HG03354 (cell line): ENCODE data around the gene ADAMTS2.
"Not testable (repeated sequence)": the region's sequence is repeated elsewhere in the genome, so short reads cannot be mapped to it uniquely, and the experiment has no call there.

ENCODE experiments used
- ATAC-seq: cut with Tn5 transposase; IDR thresholded peaks from one replicate; pipeline ENCODE4 v1.9.1; 2021; ENCODE audit warnings: mild to moderate bottlenecking; ENCODE audit not compliant: unreplicated experiment, poor library complexity, severe bottlenecking

The ADAMTS2 gene

DNA sequence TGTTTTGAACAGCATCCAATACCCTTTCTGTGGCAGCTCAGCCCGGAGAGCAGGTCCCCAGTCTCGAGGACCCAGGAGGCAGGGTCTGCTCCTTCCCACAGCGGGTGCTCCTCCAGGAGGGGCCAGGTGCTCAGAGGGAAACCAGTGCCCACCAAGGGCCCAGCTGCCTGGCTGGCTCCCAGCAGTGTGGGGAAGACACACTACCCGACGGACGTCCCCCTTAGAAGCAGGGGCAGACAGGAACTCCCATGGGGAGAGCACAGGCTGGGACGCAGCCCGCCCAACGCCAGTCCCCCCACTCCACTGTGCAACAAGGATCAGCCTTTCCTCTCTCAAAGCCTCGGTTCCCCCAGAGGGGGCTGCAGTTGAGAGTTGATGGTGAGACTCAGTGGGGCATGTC is 57.6 kb downstream of the ADAMTS2 start:
- ATAC-seq = no peak

DNA sequence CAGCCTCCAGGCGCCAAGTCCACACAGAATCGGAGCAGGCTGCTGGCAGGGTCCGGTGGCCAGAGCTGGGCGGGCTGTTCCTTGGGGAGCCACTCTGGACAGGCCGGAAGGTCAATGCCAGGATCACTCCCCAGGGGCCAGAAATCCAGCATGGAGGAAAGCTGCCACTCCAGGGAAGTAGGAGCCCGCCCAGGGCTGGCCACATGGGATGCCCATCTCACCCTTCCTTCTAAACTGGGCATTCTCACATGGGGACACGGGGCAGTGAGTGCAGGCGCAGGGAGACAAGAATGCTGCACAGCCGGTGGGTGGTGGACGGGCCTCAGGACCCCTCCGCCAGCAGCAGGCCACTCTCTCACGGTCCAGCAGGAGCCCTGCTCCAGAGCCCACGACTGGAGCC is 58.2 kb downstream of the ADAMTS2 start:
- ATAC-seq = no peak

DNA sequence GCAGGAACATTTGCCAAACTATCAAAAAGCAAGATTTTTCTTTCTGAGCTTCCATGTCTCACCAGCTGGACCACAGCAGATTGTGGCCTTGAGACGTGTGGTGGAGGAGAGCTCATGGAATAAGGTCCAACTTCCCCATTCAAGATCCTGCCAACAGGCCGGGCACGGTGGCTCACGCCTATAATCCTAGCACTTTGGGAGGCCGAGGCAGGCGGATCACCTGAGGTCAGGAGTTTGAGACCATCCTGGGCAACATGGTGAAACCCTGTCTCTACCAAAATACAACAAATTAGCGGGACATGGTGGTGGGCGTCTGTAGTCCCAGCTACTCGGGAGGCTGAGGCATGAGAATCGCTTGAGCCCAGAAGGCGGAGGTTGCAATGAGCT is 59.5 kb downstream of the ADAMTS2 start:
- not testable (repeated sequence) for ATAC-seq

DNA sequence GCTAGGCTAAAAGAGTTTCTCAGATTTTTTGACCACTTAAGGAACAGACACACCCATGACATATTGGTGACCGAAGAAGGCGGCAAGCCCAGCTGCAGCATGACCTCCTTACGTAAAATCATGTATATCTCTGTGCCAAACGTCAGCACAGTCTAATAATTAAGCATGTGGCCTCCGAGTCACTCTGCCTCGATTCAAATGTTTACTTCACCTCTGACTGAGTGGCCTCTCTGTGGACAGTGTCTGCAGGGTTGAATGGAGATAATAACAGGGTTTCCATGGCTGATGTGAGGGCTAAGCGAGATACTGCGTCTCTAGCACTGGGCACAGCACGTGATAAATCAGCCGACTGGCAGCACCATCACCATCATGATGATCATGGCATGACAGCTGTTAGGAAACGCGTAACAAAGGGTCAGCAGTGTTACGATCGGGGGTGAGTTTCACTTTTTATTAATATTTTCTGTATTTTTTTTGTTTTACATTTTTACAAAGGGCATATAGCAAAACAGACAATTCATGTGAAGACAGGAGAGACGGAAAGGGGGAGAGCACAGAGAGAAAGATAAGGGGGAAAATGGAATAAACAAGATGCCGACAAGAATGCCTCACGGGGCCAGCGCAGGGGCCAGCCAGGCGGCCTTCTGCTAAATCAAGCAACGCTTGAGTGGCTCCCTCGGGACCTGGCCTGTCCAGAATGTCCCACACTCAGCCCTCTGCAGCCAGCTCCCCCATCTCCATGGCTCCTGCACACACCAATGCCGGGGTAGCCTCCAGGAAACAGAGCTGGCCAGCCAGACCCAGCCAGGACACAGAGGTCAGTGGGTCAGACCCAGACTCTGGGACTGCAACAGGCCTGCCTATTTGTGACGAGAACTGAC is 60.3 kb downstream of the ADAMTS2 start:
- ATAC-seq = no peak

DNA sequence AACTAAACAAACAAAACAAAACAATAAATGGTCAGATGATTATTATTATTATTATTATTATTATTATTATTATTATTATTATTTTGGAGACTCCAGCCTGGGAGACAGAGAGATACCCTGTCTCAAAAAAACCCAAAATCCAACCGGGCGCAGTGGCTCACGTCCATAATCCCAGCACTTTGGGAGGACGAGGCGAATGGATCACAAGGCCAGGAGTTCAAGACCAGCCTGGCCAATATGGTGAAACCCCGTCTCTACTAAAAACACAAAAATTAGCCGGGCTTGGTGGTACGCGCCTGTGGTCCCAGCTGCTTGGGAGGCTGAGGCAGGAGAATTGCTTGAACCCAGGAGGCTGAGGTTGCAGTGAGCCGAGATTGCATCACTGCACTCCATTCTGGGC is 61.4 kb downstream of the ADAMTS2 start:
- not testable (repeated sequence) for ATAC-seq

DNA sequence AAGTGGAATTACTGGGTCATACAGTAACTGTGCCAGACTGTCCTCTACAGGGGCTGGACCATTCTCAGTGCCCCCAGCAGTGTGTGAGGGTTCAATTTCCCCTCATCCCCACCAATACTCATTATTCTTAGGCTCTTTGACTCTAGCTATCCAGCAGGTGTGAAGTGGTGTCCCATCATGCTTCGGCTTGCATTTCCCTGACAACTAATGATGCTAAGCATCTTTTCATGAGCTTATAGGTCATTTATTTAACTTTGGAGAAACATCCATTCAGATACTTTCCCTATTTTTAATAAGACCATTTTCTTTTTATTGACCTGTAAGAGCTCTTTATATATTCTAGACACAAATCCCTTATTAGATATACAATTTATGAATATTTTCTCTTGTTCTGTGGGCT is 63.6 kb downstream of the ADAMTS2 start:
- no peak for ATAC-seq

DNA sequence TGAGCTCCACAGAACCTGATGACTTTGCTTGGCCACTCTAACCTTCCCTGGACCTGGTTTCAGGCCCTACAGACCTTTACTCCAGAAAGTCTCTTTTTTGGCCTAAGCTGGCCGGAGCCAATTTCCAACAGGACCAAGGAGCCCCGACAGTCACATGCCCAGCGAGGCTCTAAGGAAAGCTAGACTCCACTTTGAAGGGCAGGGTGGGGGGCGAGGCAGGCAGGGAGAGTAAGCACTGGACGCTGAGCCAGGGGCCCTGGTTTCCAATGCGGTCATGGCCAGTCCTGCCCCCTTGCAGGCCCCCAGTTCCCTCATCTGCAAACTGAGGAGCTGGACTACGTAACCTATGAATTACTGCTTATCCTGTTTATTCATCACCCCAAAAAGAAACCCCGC is 65.2 kb downstream of the ADAMTS2 start:
- ATAC-seq = no peak

DNA sequence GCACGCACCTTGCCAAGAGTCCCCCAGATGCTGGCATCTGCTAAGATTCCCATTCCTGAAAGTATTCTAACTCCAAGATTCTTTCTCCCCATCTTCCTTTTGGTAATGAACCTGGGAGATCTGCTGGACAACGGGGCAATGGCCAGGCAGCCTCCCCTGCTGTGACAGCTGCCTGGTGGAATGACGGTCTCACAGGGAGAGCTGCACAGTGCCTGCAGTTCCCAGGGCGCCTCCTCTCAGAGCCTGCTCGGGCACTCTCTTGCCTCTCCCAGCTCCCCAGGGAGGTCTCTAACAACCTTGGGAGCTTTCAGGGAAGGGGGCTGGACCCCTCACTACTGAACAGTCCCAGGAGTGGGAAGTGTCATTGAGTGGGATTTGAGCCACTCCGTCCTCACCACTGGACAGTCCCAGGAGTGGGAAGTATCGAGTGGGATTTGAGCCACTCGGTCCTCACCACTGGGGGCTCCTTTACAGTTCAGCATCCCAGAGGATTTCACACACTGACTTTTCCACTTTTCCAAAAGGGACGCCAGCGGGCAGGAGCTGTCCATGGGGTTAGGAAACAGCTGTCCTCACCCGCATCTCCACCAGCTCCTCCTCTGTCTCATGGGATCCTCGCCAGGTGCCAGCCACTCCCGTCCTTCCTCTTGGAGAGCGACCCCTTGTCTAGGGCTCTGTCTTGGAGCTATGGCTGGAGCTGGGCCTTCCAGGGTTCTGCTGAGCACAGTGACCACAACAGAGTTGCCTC is 65.7 kb downstream of the ADAMTS2 start:
- no peak for ATAC-seq

DNA sequence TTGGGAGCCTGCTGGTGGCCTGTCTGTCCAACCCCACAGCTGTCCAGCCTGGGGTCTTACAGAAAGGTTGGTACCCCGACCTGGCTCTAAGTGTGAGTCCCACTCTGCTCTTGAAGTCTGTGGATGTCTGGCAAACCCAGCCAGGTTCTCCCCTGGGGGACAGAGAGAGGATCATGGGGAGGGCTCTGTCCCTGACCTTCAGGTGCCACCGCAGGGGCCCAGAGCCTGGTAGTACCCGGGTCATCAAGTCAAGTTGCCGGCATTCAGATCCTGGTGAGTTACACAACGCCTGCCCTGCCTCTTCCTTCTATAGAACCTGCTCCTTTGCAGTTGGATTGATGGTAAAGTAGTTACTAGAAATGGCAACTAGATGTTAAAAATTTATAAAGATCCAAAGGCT is 66.7 kb downstream of the ADAMTS2 start:
- ATAC-seq = no peak

DNA sequence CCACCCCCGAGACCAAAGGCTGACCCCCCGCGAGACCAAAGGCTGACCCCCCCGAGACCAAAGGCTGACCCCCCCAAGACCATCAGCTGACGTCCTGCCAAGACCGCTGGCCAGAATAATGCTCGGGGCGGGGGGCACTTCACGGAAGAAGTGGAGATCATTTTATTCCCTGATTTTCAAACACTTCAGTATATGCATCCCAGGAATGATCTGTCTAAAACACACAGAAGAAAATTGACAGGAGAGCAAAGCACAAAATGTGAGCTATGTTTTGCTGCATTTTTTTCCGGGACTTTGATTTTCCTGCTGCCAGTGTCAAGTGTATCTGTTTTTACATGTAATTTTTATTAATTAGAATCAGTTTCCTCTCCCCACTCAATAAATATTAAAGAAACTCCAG is 67.1 kb downstream of the ADAMTS2 start:
- no peak for ATAC-seq

DNA sequence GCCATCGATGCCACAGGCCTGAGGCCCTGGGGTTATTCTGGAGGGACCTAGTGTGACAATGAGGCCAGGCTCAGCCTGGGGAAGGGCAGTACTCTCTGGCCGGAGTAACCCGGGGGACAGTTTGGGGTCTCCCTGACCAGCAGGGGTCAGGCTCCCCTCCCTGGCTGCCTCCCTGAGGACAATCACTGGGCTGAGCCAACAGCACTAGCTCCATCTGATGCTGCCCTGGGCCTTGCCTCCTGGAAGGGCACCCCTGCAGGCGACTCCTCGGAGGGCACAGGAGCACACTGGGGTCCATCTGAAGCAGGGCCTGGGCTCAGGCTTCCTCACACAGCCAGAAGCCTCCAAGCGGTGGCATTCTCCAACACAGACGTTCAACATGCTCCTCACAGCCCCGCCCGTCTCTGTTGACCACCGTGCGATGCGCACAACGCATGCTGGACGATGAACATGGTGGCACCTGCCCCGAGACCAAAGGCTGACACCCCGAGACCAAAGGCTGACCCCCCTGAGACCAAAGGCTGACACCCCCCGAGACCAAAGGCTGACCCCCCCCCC is 68.3 kb downstream of the ADAMTS2 start:
- no peak for ATAC-seq

DNA sequence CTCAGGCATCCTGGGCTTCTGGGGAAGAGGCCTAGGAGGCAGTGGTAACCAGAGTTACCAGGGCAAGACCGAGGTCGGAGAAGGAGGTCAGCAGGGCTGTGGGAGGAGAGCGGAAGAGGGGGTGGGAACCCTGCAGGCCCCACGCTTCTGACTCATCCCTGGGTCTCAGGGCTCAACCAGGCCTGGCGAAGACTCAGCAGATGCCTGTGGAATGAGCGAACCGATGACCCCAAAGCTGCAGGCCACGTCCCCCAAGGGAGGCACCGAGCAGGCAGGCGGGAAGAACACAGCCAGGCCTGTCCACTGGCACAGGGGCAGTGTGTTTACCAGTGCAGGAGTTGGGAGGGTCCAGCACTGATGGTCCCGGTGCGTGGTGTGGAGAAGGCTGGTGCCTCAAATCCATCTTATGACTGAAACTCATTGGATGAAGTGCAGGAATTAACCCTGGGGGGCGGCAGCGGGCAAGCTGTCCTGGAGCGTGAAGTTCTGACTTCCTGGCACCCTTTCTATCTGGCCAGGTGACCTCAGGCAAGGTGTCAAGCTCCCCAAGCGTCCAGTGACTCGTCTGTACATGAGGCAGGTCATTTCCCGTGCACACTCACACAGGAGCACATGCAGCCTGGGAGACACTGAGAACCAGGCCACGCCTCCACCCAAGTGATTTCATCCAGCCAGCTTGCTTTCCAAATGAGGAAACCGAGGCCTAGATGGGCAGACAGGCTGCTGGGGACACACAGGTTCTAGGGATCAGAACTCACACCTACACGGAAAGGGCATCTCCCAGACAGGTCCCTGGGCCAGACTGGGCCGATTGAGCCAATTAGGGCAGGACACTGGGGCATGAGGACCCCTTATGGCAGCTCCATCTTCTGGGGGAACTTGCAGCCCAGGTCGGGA is 69.1 kb downstream of the ADAMTS2 start:
- ATAC-seq = no peak

DNA sequence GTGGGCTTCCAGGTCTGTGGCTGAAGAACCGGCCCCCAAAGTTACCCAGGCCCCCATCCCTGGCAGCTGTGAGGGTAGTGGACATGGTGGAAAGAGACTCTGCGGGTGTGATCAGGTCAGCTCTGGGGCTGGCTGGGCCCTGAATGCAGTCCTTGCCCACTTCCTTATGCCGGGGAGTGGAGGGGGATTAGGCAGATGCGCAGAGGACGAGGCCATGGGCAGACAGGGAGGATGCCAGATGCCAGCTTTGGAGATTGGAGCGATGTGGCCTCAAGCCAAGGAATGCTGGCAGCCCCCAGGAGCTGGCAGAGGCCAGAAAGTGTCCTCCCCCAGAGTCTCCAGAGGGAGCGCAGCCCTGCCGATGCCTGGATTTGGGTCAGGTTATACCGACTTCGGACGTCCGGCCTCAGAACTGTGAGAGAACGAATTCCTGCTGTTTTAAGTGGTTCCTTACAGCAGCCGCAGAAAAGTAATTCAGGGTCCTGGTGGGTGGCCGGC is 69.8 kb downstream of the ADAMTS2 start:
- ATAC-seq = no peak

DNA sequence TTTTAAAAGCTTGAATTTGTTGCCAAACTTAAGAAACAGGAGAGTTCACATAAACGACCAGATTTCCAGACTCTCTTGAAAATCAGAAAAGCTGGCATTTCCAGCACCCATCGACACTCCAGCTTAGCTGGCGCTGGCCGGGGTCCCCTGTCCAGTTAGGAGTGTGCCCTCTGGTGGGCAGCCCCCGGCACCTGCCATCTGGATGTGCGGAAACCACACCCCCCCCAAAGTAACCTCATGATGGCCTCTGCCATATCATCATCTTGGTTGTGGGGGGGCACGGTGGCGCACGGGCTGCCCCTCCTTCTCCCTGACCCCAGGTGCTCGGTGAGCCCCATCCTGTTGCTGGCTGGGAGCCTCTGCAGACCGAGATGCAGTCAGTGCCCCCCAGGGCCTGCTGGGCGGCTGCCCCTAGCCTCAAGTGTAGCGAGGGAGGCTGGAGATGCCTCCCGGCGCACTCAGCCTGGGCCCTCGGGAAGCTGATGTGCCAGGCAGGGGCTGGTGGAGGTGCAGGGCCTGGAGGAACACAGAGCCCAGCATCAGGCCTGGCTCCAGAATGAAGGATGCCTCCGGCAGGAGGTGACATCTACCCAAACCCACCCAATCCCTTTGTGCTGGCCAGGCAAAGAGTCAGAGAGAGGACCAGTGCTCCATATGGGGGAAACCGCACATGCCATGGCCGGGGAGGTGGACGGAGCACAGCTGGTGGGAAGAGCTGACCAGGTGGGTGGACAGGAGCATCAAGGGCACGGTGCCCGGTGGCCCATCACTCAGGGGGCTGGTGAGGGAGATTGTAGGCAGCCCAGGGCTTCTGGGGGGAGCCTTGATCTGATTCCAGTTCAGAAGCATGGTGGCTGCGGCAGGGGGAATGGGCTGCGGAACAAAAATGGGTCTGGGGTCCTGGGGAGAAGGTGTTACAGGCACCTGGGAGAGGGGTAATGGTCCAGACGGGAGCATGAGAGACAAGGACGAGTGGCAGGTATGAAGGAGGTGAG is 70.6 kb downstream of the ADAMTS2 start:
- ATAC-seq = no peak

DNA sequence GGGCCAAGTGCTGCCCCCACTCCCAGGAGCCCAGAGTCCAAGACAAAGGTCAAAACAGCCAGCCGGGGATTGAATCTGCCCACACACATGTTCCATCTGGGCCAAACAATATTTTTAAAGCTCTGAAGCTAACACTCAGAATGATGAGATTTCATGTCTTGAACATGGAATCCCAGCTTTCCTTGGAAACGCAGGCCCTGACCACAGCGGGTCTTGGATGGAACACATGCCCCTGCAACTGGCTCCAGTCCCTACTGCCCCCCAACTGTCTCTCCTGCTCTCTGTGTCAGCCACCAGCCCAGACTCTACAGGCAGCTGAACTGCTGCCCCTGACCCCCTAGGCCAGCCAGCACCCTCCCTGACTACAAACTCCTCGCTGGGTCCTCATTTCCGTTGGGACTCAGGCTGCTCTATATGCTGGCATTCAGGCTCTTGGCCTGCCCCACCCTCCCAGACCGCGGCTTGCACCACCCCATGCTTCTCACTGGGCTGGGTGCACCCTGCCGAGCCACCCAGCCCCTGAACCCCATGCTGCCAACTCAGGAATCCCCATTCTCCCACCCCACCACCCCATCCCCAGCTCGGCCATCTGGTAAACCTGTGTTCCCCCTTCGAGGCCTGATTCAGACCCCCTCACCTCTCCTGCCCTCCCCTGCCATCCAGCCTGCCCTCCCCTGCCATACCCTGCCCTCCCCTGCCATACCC is 71.7 kb downstream of the ADAMTS2 start:
- ATAC-seq = no peak

DNA sequence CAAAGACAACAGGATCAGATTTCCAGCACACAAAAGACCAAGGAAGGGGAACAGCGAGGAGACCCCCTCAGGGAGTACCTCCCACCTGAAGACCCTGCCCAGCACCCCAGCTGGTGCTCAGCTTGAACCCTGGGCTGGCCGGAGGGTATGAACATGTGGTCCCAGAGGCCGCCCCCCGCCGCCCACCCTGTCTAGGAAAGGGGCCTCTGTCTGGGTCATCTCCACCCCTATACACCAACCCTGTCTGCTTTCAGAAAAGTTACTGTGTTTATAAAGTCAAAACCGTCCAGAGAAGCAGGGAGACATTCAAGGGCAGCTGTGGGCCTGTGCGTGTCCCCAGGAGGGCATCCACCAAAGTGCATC is 72.2 kb downstream of the ADAMTS2 start:
- no peak for ATAC-seq

DNA sequence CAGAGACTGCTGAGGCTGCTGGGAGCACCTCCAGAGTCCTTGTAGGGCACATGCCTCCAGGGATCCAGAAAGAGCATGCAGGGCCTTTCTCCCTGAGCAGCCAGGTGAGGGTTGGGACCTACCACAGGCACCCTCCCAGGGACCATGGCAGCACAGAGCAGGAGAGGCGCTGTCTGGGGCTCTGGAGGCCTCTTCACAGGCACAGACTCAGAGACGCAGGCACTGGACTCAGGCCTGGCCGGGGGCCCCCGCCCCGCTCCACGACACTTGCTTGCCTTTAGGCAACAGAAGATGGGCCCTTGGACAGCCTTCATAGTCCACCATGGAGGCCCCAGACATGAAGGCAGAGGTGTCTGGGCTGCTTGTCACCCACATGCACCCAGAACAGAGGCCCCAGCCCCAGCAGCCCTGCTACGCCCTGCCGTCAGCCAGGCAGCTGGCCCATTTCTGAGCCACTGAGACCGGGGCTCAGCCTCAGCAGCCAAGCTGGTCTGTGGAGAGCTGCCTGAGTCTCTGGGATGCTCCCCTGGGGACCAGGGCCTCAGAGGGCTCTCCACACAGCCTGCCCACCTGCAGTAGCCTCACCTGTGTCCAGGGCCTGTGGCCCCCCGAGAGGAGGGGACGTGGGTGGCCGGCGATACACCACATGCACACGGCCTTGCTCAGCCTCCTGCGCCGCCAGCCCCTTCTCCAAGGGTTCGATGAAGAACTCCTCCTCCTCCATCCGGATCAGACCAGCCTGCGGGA is 72.8 kb downstream of the ADAMTS2 start:
- no peak for ATAC-seq
